ENCODE data around the gene APOH. TPM values are rescaled to one million over a fixed set of nuclear protein-coding genes. Genes with fewer than 3 reads are reported as not detected.

Gene APOH
- total and polyA plus RNA-seq, 2 of the 13 experiments (the other 11 are each of a cell fraction or from before 2014, with no cell fraction given): 4,846 to 5,748 TPM

- TF ChIP-seq ZNF441 (CRISPR knock-in tag; IDR thresholded peaks at IDR 0.05; ENCODE audit: borderline replicate concordance): no peak
These were observed 52.2 kb downstream of the APOH start (continued) for GRCh38 chr17:66177048-66177447.

GRCh38 chr17:66175892-66176291 is 53.3 kb downstream of the APOH start:
- Histone ChIP-seq H3K4me2 (ENCODE audit: low read depth, low read length) (no peak overlapping the region), H3K9me3 (ENCODE audit: low read length) (no peaks in the 10 kb centered on the region), H2AFZ (ENCODE audit: low read length) (no peak overlapping the region), H3K79me2 (ENCODE audit: insufficient read depth, low read length) (no peaks in the 10 kb centered on the region), H3K27me3 (ENCODE audit: control insufficient read depth in 1 of 2, insufficient read depth in 2 of 2, low read length in 2 of 2) (no peaks in the 10 kb centered on the region), H3K27ac (ENCODE audit: extremely low read length, insufficient read depth, low read length) (no peak overlapping the region), H3K36me3 (replicated peaks in 1 of 2; ENCODE audit: control insufficient read depth in 1 of 2, insufficient read depth in 2 of 2, low read length in 2 of 2) (no peaks in the 10 kb centered on the region), H3K4me1 (ENCODE audit: insufficient read depth, low read length) (no peaks in the 10 kb centered on the region), H3K9ac (ENCODE audit: insufficient read depth, low read depth, low read length) (no peak overlapping the region), H4K20me1 (ENCODE audit: insufficient read depth, low read length) (no peaks in the 10 kb centered on the region), H3K4me3 (replicated peaks in 1 of 3; ENCODE audit: insufficient read depth in 1 of 3, low read depth in 2 of 3, low read length in 3 of 3) (no peak overlapping the region)
- ChIA-PET CTCF (ENCODE audit: low intra/inter-chr PET ratio, low total read pairs) (no interaction called here), POLR2A (no interaction called here)
- intact Hi-C loops (cut with micrococcal nuclease; ENCODE audit: unreplicated experiment): no loop called here
- BruUV-seq (replicated peaks): no TSS peak
- DNase-seq (ENCODE audit: low spot score) (no peak), ATAC-seq (no peak), FAIRE-seq (no peak)
- in situ Hi-C loops (cut with HindIII; ENCODE audit: extremely low pct_ligation_motif_present, low pct_unique_long_range_greater_than_20kb): no loop called here
- 79% methylated on average over 1 of the region's 1 CpG for WGBS (ENCODE audit: low lambda C conversion rate)
- TF ChIP-seq TAF15 (IDR thresholded peaks at IDR 0.05; ENCODE audit: low read depth, low read length, poor library complexity, severe bottlenecking) (no peak), HNF1B (CRISPR knock-in tag; IDR thresholded peaks at IDR 0.05) (no peak), ZSCAN25 (CRISPR knock-in tag; IDR thresholded peaks at IDR 0.05) (no peak), CAMTA2 (CRISPR knock-in tag; IDR thresholded peaks at IDR 0.05; ENCODE audit: borderline replicate concordance) (no peak), SMARCE1 (IDR thresholded peaks at IDR 0.05; ENCODE audit: borderline replicate concordance) (no peak), FOXP1 (IDR thresholded peaks at IDR 0.05) (no peak), FOXP1 (CRISPR knock-in tag; IDR thresholded peaks at IDR 0.05) (no peak), U2AF1 (optimal IDR thresholded peaks at IDR 0.05; ENCODE audit: low read depth, low read length) (no peak), ZNF704 (CRISPR knock-in tag; IDR thresholded peaks at IDR 0.05; ENCODE audit: borderline replicate concordance) (no peak), NR1H2 (CRISPR knock-in tag; IDR thresholded peaks at IDR 0.05; ENCODE audit: borderline replicate concordance, low read depth) (no peak), ZFP82 (CRISPR knock-in tag; IDR thresholded peaks at IDR 0.05; ENCODE audit: borderline replicate concordance) (no peak), PHB2 (IDR thresholded peaks at IDR 0.05; ENCODE audit: partially characterized antibody) (no peak), PLRG1 (conservative IDR thresholded peaks at IDR 0.05) (no peak), MBNL3 (CRISPR knock-in tag; conservative IDR thresholded peaks at IDR 0.05) (no peak), AKNA (CRISPR knock-in tag; IDR thresholded peaks at IDR 0.05; ENCODE audit: borderline replicate concordance) (no peak), REXO4 (CRISPR knock-in tag; IDR thresholded peaks at IDR 0.05; ENCODE audit: borderline replicate concordance) (no peak)

Measured in HepG2 (cell line).